Daoy (cell line): ENCODE results near the gene PAPPA. TPM values are rescaled to one million over a fixed set of nuclear protein-coding genes. Genes with fewer than 3 reads are reported as not detected.

Experiments
- DNase-seq: peaks from one replicate; pipeline ENCODE4 v3.0.0-alpha.2; 2015; ENCODE audit warnings: low read depth
- total RNA-seq: library from RNA; depleted of rRNA; stranded (reverse); fragments of >200 nt; shearing (Covaris generic); gene quantifications from 2 replicates; pipeline ENCODE4 v1.2.3, GENCODE V29; 2014

Gene PAPPA
- total RNA-seq, 1 experiment from 2014 or later = 9.9 TPM

- DNase-seq = no peak
Measured at GRCh38 chr9:116182876-116183275, 29.3 kb downstream of the PAPPA start.

GRCh38 chr9:116187570-116188170, 34.1 kb downstream of the PAPPA start:
- no peak for DNase-seq

- no peak for DNase-seq
Measured at GRCh38 chr9:116189683-116190082, 36.1 kb downstream of the PAPPA start.

GRCh38 chr9:116190637-116191396, 37.2 kb downstream of the PAPPA start:
- peak; percentile 88 for DNase-seq

- DNase-seq = peak; percentile 42
Measured at GRCh38 chr9:116191576-116192415, 38.2 kb downstream of the PAPPA start.

- DNase-seq = peak; percentile 85
Measured at GRCh38 chr9:116193636-116194035, 40.0 kb downstream of the PAPPA start.

- no peak for DNase-seq
Measured at GRCh38 chr9:116196806-116197205, 43.2 kb downstream of the PAPPA start.

- no peak for DNase-seq
Measured at GRCh38 chr9:116198344-116198743, 44.8 kb downstream of the PAPPA start.

- DNase-seq = no peak
Measured at GRCh38 chr9:116202219-116202912, 48.8 kb downstream of the PAPPA start.

GRCh38 chr9:116204252-116204882, 50.8 kb downstream of the PAPPA start:
- no peak for DNase-seq

- DNase-seq = peak; percentile 61
Measured at GRCh38 chr9:116207371-116208111, 54.0 kb downstream of the PAPPA start.

- no peak for DNase-seq
Measured at GRCh38 chr9:116208417-116209232, 55.0 kb downstream of the PAPPA start.

- DNase-seq = no peak
Measured at GRCh38 chr9:116209414-116210116, 56.0 kb downstream of the PAPPA start.

- no peak for DNase-seq
Measured at GRCh38 chr9:116212986-116213692, 59.5 kb downstream of the PAPPA start.

- DNase-seq = no peak
Measured at GRCh38 chr9:116213693-116214047, 60.1 kb downstream of the PAPPA start.

GRCh38 chr9:116218399-116218798, 64.8 kb downstream of the PAPPA start:
- DNase-seq = no peak

- peak; percentile 93 for DNase-seq
Measured at GRCh38 chr9:116219686-116220085, 66.1 kb downstream of the PAPPA start.

GRCh38 chr9:116223926-116224325, 70.3 kb downstream of the PAPPA start:
- DNase-seq = no peak
